HepG2 (cell line): ENCODE measurements around the gene JAK1. TPM values are rescaled to one million over a fixed set of nuclear protein-coding genes. Genes with fewer than 3 reads are reported as not detected.

Experiments used
- ATAC-seq: fragments of 200-7000 bp; cut with Tn5 transposase; 3 replicates; pipeline ENCODE4 v1.9.1; 2020; ENCODE audit warnings: mild to moderate bottlenecking, moderate library complexity
- BruUV-seq: library from RNA; stranded (reverse); fragments of 400-500 nt; replicated peaks from 2 replicates; lab custom pipeline; 2021; lab: Mats Ljungman, UMichigan
- CTCF ChIA-PET: fragments of 300-600 bp; formaldehyde crosslinking; extraction: SDS; loops from one replicate; lab custom pipeline; 2021; ENCODE audit warnings: low total read pairs, inconsistent platforms, low intra/inter-chr PET ratio; lab: Yijun Ruan, JAX
- POLR2A ChIA-PET: fragments of 350-600 bp; sonication (Branson Sonifier 250); formaldehyde crosslinking; loops from one replicate; lab custom pipeline; 2020; ENCODE audit warnings: antibody characterized with exemption, inconsistent platforms; lab: Yijun Ruan, JAX
- DNase-seq: peaks from one replicate; pipeline ENCODE4 v3.0.0-alpha.2; 2015; ENCODE audit warnings: low spot score
- FAIRE-seq: peaks from 3 replicates; lab custom pipeline; 2011; peaks lifted over from hg19 to GRCh38; lab: Jason Lieb, UNC
- H2AFZ ChIP-seq: one replicate; pipeline ENCODE4 v1.6.1; 2011; ENCODE audit warnings: low read length, inconsistent platforms
- H3K27ac ChIP-seq: fragments of 300-600 bp; 3 replicates; pipeline ENCODE4 v1.8.0; 2011; ENCODE audit warnings: mixed run types, mild to moderate bottlenecking, mixed read lengths, low read length, inconsistent platforms; ENCODE audit not compliant: insufficient read depth; ENCODE audit errors: extremely low read length
- H3K27me3 ChIP-seq, 2 experiments: fragments of 200-600 bp in 1 of 2; 2 replicates in 1 of 2; 3 replicates in 1 of 2; pipeline versions ENCODE4 v1.6.0 to v1.8.0; 2011; ENCODE audit warnings: low read length in 2 of 2, mild to moderate bottlenecking in 2 of 2, moderate library complexity in 2 of 2, inconsistent platforms in 1 of 2; ENCODE audit not compliant: insufficient read depth in 2 of 2, control insufficient read depth in 1 of 2
- H3K36me3 ChIP-seq, 2 experiments: fragments of 200-600 bp in 1 of 2; replicated peaks in 1 of 2; 2 replicates in 1 of 2; 3 replicates in 1 of 2; pipeline versions ENCODE4 v1.5.1 to v1.8.0; 2011; ENCODE audit warnings: low read length in 2 of 2, inconsistent platforms in 1 of 2; ENCODE audit not compliant: insufficient read depth in 2 of 2, control insufficient read depth in 1 of 2
- H3K4me1 ChIP-seq: 2 replicates; pipeline ENCODE4 v1.5.1; 2012; ENCODE audit warnings: low read length, inconsistent platforms; ENCODE audit not compliant: insufficient read depth
- H3K4me2 ChIP-seq: 2 replicates; pipeline ENCODE4 v1.6.0; 2011; ENCODE audit warnings: low read depth, low read length, inconsistent platforms
- H3K4me3 ChIP-seq, 3 experiments: fragments of 200-600 bp in 1 of 3; sonication (generic), shearing (Covaris generic) in 1 of 3; replicated peaks in 1 of 3; 2 replicates each; pipeline ENCODE4 v1.5.1; 2011 to 2016; ENCODE audit warnings: low read length in 3 of 3, inconsistent platforms in 2 of 3, low read depth in 2 of 3, mild to moderate bottlenecking in 2 of 3, control low read depth in 1 of 3, mixed read lengths in 1 of 3; ENCODE audit not compliant: insufficient read depth in 1 of 3
- H3K79me2 ChIP-seq: one replicate; pipeline ENCODE4 v1.6.1; 2011; ENCODE audit warnings: low read length, inconsistent platforms; ENCODE audit not compliant: insufficient read depth
- H3K9ac ChIP-seq: 2 replicates; pipeline ENCODE4 v1.6.0; 2011; ENCODE audit warnings: mild to moderate bottlenecking, low read depth, low read length, inconsistent platforms; ENCODE audit not compliant: insufficient read depth
- H3K9me3 ChIP-seq: 2 replicates; pipeline ENCODE4 v1.5.1; 2012; ENCODE audit warnings: mild to moderate bottlenecking, low read length
- H4K20me1 ChIP-seq: 2 replicates; pipeline ENCODE4 v1.6.0; 2011; ENCODE audit warnings: inconsistent platforms, mild to moderate bottlenecking, low read length, moderate library complexity; ENCODE audit not compliant: insufficient read depth
- RFX1 ChIP-seq: fragments of 450-650 bp; IDR thresholded peaks from 2 replicates; pipeline ENCODE4 v1.6.1; 2017
- TBL1XR1 ChIP-seq: fragments of 150-350 bp; IDR thresholded peaks from 2 replicates; pipeline ENCODE4 v1.6.1; 2014; ENCODE audit warnings: borderline replicate concordance, low read length; ENCODE audit not compliant: partially characterized antibody
- ZNF24 ChIP-seq: fragments of 450-650 bp; IDR thresholded peaks from 2 replicates; pipeline ENCODE4 v1.6.1; 2017; ENCODE audit warnings: antibody characterized with exemption, mild to moderate bottlenecking
- ZNF549 ChIP-seq: sonication (generic); formaldehyde crosslinking; IDR thresholded peaks from 2 replicates; pipeline ENCODE4 v1.5.0; 2020; ENCODE audit warnings: missing genetic modification reagents
- ZNF570 ChIP-seq: sonication (generic); formaldehyde crosslinking; IDR thresholded peaks from 2 replicates; pipeline ENCODE4 v1.4.0; 2020; ENCODE audit warnings: mild to moderate bottlenecking, missing genetic modification reagents, borderline replicate concordance
- ZNF589 ChIP-seq: sonication (generic); formaldehyde crosslinking; conservative IDR thresholded peaks from 2 replicates; pipeline ENCODE4 v1.8.0; 2022; ENCODE audit warnings: mild to moderate bottlenecking, moderate library complexity, missing genetic modification reagents
- WGBS: methylation state at CpG from one replicate; pipeline ENCODE4 v1.1.6; 2017; ENCODE audit warnings: low lambda C conversion rate; 5-methylcytosine and 5-hydroxymethylcytosine counted together
- in situ Hi-C: cut with HindIII; loops from 2 replicates; pipeline ENCODE4 v1.10.0; 2017; ENCODE audit warnings: low pct_unique_long_range_greater_than_20kb; ENCODE audit not compliant: extremely low pct_ligation_motif_present
- intact Hi-C: fragments of 100-400 bp; cut with micrococcal nuclease; formaldehyde crosslinking; loops from one replicate; pipeline ENCODE4 v1.10.0; 2022; ENCODE audit not compliant: unreplicated experiment
- polyA plus RNA-seq, 8 experiments: library from polyadenylated mRNA; depleted of rRNA in 3 of 8; stranded (reverse) in 7 of 8; unstranded in 1 of 8; fragments of >200 nt; fragmentation: Illumina TruSeq in 4 of 8; extraction: Trizol in 4 of 8; gene quantifications; 2 replicates each; pipeline versions ENCODE4 v1.2.1 to v1.2.3, GENCODE V29; 2011 to 2016; ENCODE audit warnings: low read depth in 4 of 8, missing spikeins in 1 of 8, mixed read lengths in 1 of 8; ENCODE audit not compliant: insufficient read depth in 1 of 8
- total RNA-seq, 5 experiments: library from RNA; depleted of rRNA; stranded (reverse); fragments of >200 nt; fragmentation: Illumina TruSeq; extraction: Trizol; gene quantifications; 2 replicates each; pipeline ENCODE4 v1.2.3, GENCODE V29; 2016; ENCODE audit warnings: low read depth in 1 of 5
- TF ChIP-seq, protein P1 (sequence below): IDR thresholded peaks from 2 replicates; pipeline ENCODE4 v1.6.1; 2016; ENCODE audit warnings: low read depth

JAK1 gene
- total and polyA plus RNA-seq, 2 of the 13 experiments (the other 11 are each of a cell fraction or from before 2014, with no cell fraction given) = 23.9 to 42.4 TPM

DNA sequence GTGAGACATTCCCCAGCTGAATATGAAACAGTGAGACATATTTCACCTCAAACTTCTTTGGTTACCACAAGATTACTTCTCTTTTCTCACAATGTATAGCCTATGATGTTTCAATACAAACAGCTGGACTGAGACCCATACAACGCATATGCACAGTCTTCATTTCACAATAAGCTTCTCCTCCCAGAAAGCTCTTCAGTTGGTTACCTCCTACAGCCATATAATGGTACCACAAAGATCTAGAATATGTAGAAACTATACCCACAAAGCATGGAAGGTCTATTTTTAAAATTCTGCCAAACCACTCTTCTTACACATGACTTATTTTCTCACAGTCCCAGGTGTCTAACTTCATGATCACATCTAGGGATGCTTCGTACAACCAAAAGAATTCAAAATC lies 70.8 kb downstream of the JAK1 start (continued):
- TF ChIP-seq TBL1XR1 = no peak
- TF ChIP-seq, protein P1, sequence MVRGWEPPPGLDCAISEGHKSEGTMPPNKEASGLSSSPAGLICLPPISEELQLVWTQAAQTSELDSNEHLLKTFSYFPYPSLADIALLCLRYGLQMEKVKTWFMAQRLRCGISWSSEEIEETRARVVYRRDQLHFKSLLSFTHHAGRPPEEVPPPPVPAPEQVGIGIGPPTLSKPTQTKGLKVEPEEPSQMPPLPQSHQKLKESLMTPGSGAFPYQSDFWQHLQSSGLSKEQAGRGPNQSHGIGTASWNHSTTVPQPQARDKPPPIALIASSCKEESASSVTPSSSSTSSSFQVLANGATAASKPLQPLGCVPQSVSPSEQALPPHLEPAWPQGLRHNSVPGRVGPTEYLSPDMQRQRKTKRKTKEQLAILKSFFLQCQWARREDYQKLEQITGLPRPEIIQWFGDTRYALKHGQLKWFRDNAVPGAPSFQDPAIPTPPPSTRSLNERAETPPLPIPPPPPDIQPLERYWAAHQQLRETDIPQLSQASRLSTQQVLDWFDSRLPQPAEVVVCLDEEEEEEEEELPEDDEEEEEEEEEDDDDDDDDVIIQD = no peak
- TF ChIP-seq ZNF549 (CRISPR knock-in tag) = no peak

DNA sequence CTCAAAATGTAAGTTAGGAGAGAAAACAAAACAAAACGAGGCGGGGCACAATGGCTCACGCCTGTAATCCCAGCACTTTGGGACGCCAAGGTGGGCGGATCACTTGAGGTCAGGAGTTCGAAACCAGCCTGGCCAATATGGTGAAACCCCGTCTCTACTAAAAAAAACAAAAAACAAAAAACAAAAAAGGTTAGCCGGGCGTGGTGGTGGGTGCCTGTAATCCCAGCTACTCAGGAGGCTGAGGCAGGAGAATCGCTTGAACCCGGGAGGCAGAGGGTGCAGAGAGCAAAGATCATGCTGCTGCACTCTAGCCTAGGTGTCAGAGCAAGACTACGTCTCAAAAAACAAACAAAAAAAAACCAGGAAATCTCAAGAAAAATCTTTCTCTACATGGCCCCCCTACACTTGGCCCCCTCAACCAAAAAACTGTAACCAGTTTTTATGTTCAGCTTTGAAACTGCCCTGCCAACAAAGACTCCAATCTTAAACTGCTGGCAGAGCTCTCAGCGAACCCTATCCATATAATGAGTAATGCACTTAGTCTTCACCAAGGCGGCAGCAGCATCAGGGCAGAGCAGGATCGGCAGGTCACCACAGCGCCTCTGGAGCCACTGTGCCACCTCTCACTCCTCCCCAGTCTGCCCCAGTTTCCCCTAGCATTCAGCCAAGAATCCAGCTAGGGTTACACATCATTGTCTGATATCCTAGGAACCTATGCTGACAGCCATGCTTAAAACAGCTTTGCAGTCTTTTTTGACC lies 71.7 kb downstream of the JAK1 start:
- no TSS peak for BruUV-seq
- H4K20me1 ChIP-seq = 0 out of 2 replicates have a peak, but pooled peaks cover 7% of the 10 kb centered on the region
- ATAC-seq = no peak
- no peak for DNase-seq
- H3K4me2 ChIP-seq = no peak overlapping the region
- no peak overlapping the region for H3K27ac ChIP-seq
- WGBS = 86% methylated on average over 16 of the region's 16 CpGs
- peaks cover 50% of the 10 kb centered on the region for H3K79me2 ChIP-seq
- in situ Hi-C loops = loop anchor here (10.0 kb wide), 1 partner anchor 70 kb away; the partner anchor contains the start of gene JAK1
- CTCF ChIA-PET = no interaction called here
- H3K9ac ChIP-seq = no peak overlapping the region
- H3K4me3 ChIP-seq = no peak overlapping the region
- no peak overlapping the region for H2AFZ ChIP-seq
- TF ChIP-seq ZNF589 (CRISPR knock-in tag) (no peak), ZNF570 (CRISPR knock-in tag) (no peak), ZNF24 (no peak), RFX1 (no peak)
- POLR2A ChIA-PET = no interaction called here
- no peaks in the 10 kb centered on the region for H3K9me3 ChIP-seq
- intact Hi-C loops = loop anchor here (5.0 kb wide), 1 partner anchor 73 kb away; the partner anchor contains the start of gene JAK1
- H3K36me3 ChIP-seq = no peaks in the 10 kb centered on the region
- H3K4me1 ChIP-seq = peaks cover 47% of the 10 kb centered on the region
- no peak for FAIRE-seq
- no peaks in the 10 kb centered on the region for H3K27me3 ChIP-seq
